Fibroblast of skin of left quadriceps (primary cell): ENCODE measurements around the gene SLC16A2.
A peak's percentile ranks its signal among the peaks of the same experiment; 100 is the strongest.
"Not testable (repeated sequence)": the region's sequence is repeated elsewhere in the genome, so short reads cannot be mapped to it uniquely, and the experiment has no call there.

Experiments
- DNase-seq, 2 experiments: peaks; one replicate each; pipeline ENCODE4 v3.0.0-alpha.2; 2013; ENCODE audit warnings: low read depth in 2 of 2

SLC16A2 gene

GRCh38 chrX:74446876-74447275 is 25.6 kb downstream of the SLC16A2 start:
- DNase-seq = no peak

- DNase-seq = no peak
These were observed 27.4 kb downstream of the SLC16A2 start for GRCh38 chrX:74448669-74449068.

- no peak for DNase-seq
These were observed 28.1 kb downstream of the SLC16A2 start for GRCh38 chrX:74449322-74449936.

GRCh38 chrX:74449937-74450330 is 28.6 kb downstream of the SLC16A2 start:
- peak in 1 of 2 experiments; percentile 8 for DNase-seq

- peak; percentile 78 to 80 for DNase-seq
These were observed 29.6 kb downstream of the SLC16A2 start for GRCh38 chrX:74450803-74451449.

GRCh38 chrX:74451450-74452198 is 30.3 kb downstream of the SLC16A2 start:
- DNase-seq = no peak

- no peak for DNase-seq
These were observed 30.8 kb downstream of the SLC16A2 start for GRCh38 chrX:74452199-74452481.

- DNase-seq = no peak
These were observed 31.9 kb downstream of the SLC16A2 start for GRCh38 chrX:74453178-74453577.

GRCh38 chrX:74454233-74454632 is 32.9 kb downstream of the SLC16A2 start:
- DNase-seq = not testable (repeated sequence)

GRCh38 chrX:74458736-74459135 is 37.4 kb downstream of the SLC16A2 start:
- peak; percentile 65 for DNase-seq

- DNase-seq = no peak
These were observed 40.1 kb downstream of the SLC16A2 start for GRCh38 chrX:74461384-74461783.

- DNase-seq = no peak
These were observed 43.4 kb downstream of the SLC16A2 start for GRCh38 chrX:74464722-74465121.

GRCh38 chrX:74465424-74465823 is 44.1 kb downstream of the SLC16A2 start:
- DNase-seq = no peak

GRCh38 chrX:74467656-74468055 is 46.4 kb downstream of the SLC16A2 start:
- DNase-seq = no peak

GRCh38 chrX:74473116-74473515 is 51.8 kb downstream of the SLC16A2 start:
- DNase-seq = not testable (repeated sequence)

- DNase-seq = no peak
These were observed 69.0 kb downstream of the SLC16A2 start for GRCh38 chrX:74490247-74490646.

- DNase-seq = no peak
These were observed 71.5 kb downstream of the SLC16A2 start for GRCh38 chrX:74492720-74493201.

- no peak for DNase-seq
These were observed 72.5 kb downstream of the SLC16A2 start for GRCh38 chrX:74493806-74494205.

- DNase-seq = no peak
These were observed 77.6 kb downstream of the SLC16A2 start for GRCh38 chrX:74498924-74499323.

- no peak for DNase-seq
These were observed 78.8 kb downstream of the SLC16A2 start for GRCh38 chrX:74500067-74500466.

- DNase-seq = no peak
These were observed 79.3 kb downstream of the SLC16A2 start for GRCh38 chrX:74500555-74500954.

- no peak for DNase-seq
These were observed 84.1 kb downstream of the SLC16A2 start for GRCh38 chrX:74505437-74505836.
